Forelimb muscle (tissue), 1 donor: ENCODE data around the gene CEP72. TPM values are rescaled to one million over a fixed set of nuclear protein-coding genes. Genes with fewer than 3 reads are reported as not detected.
A peak's percentile ranks its signal among the peaks of the same experiment; 100 is the strongest.
"Not testable (repeated sequence)": the region's sequence is repeated elsewhere in the genome, so short reads cannot be mapped to it uniquely, and the experiment has no call there.

ENCODE experiments used
- DNase-seq: peaks from one replicate; pipeline ENCODE4 v3.0.0-alpha.2; 2013; ENCODE audit warnings: low read depth
- polyA plus RNA-seq: library from polyadenylated mRNA; unstranded; fragments of 120-200 nt; gene quantifications from one replicate; pipeline ENCODE4 v1.2.1, GENCODE V29; 2013; ENCODE audit not compliant: insufficient read length

CEP72 gene
- polyA plus RNA-seq, 1 donor: 3.5 TPM

DNA sequence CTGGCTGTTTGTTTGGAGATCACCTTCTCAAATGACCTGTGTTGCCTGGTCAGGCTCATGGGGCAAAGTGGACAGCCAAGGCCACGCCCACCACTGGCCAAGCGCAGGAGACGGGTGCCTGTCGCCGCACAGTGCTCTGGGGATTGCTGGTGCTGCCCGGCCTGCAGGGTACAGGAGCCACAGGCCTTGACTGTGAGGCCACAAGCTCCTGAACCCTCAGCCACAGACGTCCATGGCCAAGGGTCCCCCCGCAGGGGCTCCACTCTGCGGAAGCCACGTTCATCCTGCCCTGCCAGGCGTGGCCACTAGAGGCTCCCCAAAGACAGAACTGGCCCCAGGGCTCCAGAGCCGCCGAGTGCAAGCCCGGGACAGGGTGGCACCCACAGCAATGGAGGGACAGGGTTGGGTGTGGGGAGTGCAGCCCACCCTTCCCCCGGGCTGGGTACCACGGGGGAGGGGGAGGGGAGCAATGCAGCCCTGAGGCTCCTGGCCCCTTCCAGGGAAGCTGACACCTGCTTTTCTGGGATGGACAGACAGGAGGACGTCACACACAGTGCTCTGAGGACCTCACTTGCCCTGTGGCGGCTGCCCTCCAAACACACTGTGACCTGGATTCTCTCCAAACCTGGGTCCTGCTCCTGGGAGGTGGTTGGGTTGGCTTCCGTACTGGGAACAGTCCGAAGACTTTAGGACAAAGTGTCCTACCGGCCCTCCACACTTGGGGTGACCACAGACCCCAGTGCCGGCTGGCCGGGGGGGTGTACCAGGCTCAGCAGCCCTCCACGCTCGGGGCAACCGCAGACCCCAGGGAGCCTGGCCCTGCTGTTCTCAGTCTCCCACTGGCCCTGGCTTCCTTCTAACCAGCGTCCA lies 59.6 kb downstream of the CEP72 start:
- DNase-seq: no peak

DNA sequence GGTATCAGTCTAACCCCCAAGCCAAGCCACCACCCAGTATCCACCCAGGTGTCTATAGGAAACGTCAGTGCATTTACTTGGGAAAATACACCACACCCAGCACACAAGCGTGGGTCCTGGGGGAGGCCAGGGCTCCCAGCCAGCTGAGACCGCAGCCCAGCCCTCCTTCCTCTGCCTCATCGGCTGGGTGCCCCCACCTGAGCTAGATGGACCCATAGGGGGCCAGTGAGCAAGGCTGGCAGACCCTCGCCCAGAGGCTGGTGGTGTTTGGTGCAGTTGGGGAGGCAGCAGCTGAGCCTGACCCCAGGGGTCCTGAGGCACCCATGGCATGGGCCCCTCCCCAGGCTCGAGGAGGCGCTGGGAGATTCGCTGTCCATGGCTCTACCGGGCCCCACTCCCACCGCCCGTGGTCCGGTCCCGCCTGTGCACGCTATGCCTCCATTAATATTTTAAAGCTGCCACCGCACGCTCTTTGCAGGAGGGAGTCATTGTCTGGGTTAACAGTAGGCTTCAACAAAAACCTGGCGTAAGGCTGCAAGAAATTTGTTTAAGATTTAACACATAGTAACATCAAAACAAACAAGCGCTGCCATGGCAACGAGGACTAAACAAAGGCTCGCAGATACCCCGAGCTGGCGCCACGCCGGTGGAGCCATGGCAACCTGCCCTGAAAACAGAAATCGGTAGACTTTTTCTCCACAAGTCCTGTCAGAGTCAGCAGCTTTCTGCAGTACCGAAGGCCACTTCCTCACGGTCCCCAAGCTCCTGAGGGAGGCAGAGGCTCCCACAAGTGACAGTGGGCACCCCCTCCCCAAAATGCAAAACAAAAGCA lies 60.4 kb downstream of the CEP72 start:
- DNase-seq: peak; percentile 65

- no peak for DNase-seq
These were observed 61.2 kb downstream of the CEP72 start for GRCh38 chr5:673161-673830.

DNA sequence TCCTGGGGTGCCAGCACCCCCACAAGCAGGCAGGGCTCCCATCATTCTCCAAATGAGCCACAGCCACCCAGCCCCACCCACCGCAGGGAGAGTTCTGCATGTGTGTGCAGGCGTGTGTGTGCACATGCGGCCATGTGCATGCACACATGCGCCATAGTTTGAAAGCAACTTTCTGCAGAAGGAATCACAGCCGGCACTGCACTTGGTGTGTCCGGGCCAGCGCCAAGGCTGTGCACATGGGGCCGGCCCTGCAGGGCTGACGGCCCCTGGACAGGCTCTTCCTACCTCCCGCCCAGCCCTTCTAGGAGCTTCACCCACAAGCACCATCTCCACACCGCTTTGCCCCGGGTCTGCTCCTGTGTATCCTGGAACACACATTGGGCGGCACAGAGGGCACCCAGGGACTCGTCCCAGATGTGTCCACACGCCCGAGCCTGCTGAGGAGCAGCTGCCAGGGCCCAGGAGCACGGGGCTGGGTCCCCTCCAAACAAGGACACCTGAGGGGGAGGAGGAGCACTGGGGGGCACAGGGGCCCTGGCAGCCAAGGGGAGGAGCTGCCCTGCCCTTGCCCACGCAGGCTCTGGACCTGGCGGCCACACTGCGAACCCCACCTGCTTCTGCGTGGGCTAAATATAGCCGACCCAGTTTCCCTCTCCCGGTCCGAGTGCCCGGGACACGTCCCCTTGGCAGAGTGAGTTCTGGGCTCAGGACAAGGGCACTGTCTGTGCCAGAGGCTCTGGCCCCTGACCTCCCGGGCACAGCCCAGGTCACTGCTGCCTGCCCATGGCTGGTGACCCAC lies 61.9 kb downstream of the CEP72 start:
- no peak for DNase-seq

GRCh38 chr5:674630-675011 lies 62.5 kb downstream of the CEP72 start:
- DNase-seq: no peak

GRCh38 chr5:675111-675870 lies 63.2 kb downstream of the CEP72 start:
- no peak for DNase-seq

DNA sequence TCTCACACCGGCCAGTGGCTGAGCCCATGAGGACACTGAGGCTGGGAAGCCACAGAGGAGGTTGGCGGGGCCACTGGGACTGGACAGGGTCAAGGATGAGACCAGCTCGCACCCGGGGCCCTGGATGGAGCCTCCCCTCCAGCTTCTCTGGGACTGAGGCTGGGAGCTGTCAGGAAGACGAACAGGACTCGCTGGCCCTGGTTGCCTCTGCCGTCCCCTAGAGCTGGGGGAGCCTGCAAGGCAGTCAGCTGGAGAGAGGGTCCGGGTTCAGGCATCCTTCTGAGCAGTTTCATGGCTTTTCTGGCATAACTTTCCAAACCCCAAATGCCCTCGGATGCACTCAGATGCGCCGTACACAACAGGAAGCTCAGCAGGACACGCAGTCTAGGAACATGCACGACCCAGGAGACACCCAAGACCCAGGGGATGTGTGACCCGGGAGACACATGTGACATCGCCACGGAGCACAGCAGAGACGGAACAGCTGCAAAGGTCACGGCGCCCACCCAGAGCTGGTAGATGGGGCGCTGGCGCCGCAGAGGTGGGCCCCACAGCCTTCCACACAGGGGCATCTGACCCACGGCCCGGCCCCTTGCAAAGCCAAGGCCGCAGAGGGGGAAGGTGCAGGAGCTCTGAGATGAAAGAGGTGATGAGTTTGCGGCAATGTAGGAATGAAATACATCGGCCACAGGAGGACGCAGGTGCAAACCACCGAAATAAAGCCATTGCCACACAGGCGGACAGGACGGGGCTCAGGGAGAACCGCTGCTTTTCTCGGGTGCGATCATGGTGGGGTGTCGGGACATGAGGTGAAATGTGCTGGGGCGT lies 63.9 kb downstream of the CEP72 start:
- no peak for DNase-seq

DNA sequence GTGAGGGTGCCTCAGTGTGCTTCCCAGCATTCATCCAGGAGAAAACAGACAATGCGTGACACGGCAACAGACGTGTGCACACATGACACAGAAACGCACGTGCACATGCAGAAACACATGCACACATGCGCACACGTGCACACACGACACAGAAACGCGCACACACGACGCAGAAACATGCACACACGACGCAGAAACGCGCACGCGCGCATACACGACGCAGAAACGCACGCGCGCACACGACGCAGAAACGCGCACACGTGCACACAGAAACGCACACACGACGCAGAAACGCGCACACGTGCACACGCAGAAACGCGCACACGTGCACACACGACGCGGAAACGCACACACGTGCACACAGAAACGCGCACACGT lies 64.5 kb downstream of the CEP72 start:
- no peak for DNase-seq

DNA sequence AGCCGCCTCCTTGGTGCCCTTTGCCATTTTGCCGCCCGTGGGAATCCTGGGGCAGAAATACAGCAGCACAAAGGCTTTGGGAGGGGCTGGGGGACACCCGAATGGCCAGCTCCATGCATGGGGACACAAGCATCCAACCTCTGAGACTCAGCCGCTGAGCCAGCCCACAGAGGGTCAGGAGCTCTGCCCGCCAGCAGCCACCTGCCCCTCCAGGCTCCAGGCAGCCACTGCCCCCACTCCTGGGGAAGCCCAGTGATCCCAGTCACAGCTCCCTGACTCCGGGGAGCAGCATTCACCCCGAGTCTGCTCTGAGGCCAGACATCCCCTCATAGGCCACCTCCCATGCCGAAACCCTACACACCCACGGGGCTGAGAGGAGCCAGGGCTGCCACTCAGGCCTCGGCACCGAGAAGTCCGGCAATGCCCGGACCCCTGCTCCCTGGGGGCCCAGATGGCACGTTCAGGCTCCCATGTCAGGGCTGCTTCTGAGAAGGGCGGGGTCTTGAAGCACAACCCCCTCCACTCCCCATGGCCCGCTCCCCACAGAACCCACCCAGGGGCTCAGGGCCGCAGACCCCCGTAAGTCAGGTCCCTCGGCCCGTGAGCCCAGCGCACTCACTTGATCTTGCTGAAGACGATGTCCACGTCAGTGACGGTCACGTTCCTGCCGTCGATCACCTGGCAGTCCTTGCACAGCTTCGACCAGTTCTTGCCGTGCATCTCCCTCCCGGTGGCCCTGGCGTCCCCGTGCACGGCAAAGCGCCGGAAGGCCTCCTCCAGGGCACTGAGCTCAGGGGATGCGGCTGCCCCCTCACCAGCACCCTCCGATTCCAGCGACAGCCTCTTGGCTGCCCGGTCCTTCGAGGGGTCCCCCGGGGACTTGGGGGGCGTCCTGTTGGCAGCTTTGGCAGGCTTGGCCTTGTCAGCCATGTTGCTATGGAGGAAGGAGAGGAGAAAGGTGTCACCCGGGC lies 65.3 kb downstream of the CEP72 start:
- DNase-seq: no peak

DNA sequence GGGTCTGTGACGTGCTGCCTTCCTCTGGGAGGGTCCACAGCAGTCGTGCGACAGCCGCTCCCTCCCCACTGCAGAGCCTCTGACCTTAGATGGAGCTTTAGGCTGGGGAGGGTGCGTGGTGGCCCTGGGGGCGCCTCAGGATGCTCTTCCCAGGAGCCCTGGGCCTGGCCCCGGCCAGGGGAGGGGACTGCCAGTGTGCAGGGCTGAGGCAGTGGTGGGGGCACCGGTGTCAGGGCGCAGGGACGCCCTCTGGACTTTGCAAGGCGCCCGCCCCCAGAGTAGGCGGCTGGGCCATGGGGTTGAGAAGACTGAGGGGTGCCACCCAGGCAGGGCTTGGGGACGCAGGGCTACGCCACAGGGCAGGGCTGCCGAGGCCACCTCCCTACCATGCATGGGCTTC lies 66.4 kb downstream of the CEP72 start:
- DNase-seq: not testable (repeated sequence)

GRCh38 chr5:679166-679895 lies 67.2 kb downstream of the CEP72 start:
- not testable (repeated sequence) for DNase-seq

DNA sequence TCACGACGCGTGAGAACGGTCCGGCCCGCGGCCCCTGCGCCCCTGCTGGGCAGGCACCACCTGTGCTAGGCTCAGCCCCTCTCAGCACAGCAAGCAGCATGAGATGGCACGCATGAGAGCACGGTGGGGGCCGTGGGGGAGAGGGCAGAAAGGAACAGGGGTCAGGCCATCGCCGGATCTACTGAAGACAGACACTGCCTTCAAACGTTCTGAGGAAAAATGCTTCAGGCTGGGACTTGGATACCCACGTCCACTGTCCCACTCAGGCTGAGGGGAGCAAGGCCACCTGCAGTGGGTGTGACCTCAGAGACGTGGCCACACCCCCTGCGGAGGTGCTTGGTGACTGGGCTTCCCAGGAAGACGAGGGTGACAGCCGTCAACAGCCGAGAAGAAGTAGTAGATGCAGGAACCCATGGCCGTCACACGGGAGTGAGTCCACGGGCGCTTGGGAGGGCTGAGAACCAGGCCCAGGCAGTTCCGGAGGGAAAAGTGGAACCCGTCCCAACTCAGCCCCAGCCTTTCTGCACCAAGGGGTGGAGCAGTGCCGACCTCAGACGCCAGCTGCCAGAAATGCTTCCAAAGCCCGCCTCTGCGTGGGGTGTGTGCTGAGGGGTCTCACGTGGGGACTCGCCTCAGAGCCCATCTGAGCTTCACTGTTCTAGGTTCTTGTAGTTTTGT lies 68.1 kb downstream of the CEP72 start:
- DNase-seq: not testable (repeated sequence)

- DNase-seq: not testable (repeated sequence)
These were observed 68.7 kb downstream of the CEP72 start for GRCh38 chr5:680836-681235.

- not testable (repeated sequence) for DNase-seq
These were observed 69.4 kb downstream of the CEP72 start for GRCh38 chr5:681317-682191.

DNA sequence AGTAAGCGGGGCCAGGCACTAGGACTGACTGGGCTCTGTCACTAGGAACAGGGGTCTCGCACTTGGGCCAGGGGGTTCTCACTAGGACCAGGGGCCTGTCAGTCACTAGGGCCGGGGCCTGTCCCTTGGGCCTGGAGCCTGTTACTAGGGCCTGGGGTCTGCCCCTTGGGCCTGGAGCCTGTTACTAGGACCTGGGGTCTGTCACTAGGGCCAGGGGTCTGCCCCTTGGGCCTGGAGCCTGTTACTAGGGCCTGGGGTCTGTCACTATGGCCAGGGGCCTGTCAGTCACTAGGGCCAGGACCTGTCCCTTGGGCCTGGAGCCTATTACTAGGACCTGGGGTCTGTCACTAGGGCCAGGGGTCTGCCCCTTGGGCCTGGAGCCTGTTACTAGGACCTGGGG lies 70.1 kb downstream of the CEP72 start:
- DNase-seq: not testable (repeated sequence)

- not testable (repeated sequence) for DNase-seq
These were observed 70.7 kb downstream of the CEP72 start for GRCh38 chr5:682651-683358.
